B cell (primary cell): ENCODE results near the gene TMPRSS9. TPM values are rescaled to one million over a fixed set of nuclear protein-coding genes. Genes with fewer than 3 reads are reported as not detected.
A peak's percentile ranks its signal among the peaks of the same experiment; 100 is the strongest.

Experiments used
- ATAC-seq: fragments of 200-7000 bp; cut with Tn5 transposase; one replicate; pipeline ENCODE4 v1.10.0; 2021; ENCODE audit warnings: low read depth, mild to moderate bottlenecking, moderate number of reproducible peaks, moderate library complexity
- CTCF ChIA-PET: fragments of 350-600 bp; sonication (Branson Sonifier 250); formaldehyde crosslinking; loops from one replicate; lab custom pipeline; 2021; ENCODE audit warnings: antibody characterized with exemption, inconsistent platforms; lab: Charles Lee
- POLR2A ChIA-PET: fragments of 350-600 bp; sonication (Branson Sonifier 250); formaldehyde crosslinking; loops from one replicate; lab custom pipeline; 2021; ENCODE audit warnings: antibody characterized with exemption; lab: Charles Lee
- DNase-seq: peaks from one replicate; pipeline ENCODE4 v3.0.0; 2013
- H2AFZ ChIP-seq: 2 replicates; pipeline ENCODE4 v1.6.1; 2012; ENCODE audit warnings: mild to moderate bottlenecking, low read depth, low read length; ENCODE audit not compliant: insufficient read depth, poor library complexity, severe bottlenecking
- H3K27ac ChIP-seq, 2 donors: 1 replicate in 1 of 2; 2 replicates in 1 of 2; pipeline ENCODE4 v1.5.1; 2012 to 2013; ENCODE audit warnings: low read length in 2 of 2, mild to moderate bottlenecking in 2 of 2, moderate library complexity in 1 of 2
- H3K27me3 ChIP-seq, 4 experiments: fragments of 200-600 bp in 1 of 4; sonication (generic) in 1 of 4; replicated peaks in 1 of 4; 1 replicate in 2 of 4; 2 replicates in 2 of 4; pipeline versions ENCODE4 v1.6.1 to v1.7.0; 2013 to 2016; ENCODE audit warnings: low read length in 3 of 4, mild to moderate bottlenecking in 2 of 4, mixed read lengths in 1 of 4, moderate library complexity in 1 of 4; ENCODE audit not compliant: insufficient read depth in 4 of 4, control insufficient read depth in 3 of 4; ENCODE audit errors: control extremely low read depth in 1 of 4
- H3K36me3 ChIP-seq, 2 experiments: replicated peaks in 1 of 2; 1 replicate in 1 of 2; 2 replicates in 1 of 2; pipeline versions ENCODE4 v1.6.1 to v1.7.1; 2013; ENCODE audit warnings: low read length in 1 of 2; ENCODE audit not compliant: insufficient read depth in 2 of 2, control insufficient read depth in 1 of 2; ENCODE audit errors: control extremely low read depth in 1 of 2, extremely low read depth in 1 of 2
- H3K4me1 ChIP-seq, 2 donors: fragments of 200-600 bp in 1 of 2; sonication (generic) in 1 of 2; 1 replicate in 1 of 2; 2 replicates in 1 of 2; pipeline versions ENCODE4 v1.5.1 to v1.6.1; 2013 to 2017; ENCODE audit warnings: low read length in 2 of 2; ENCODE audit not compliant: control insufficient read depth in 2 of 2, insufficient read depth in 2 of 2
- H3K4me2 ChIP-seq: replicated peaks from 2 replicates; pipeline ENCODE3; 2012; ENCODE audit warnings: mild to moderate bottlenecking, low read depth, low read length; ENCODE audit not compliant: poor library complexity, severe bottlenecking
- H3K4me3 ChIP-seq, 5 experiments: fragments of 200-600 bp in 1 of 5; sonication (generic) in 1 of 5; 1 replicate in 3 of 5; 2 replicates in 2 of 5; pipeline versions ENCODE4 v1.5.1 to v1.7.0; 2011 to 2016; ENCODE audit warnings: low read length in 4 of 5, mild to moderate bottlenecking in 4 of 5, low read depth in 2 of 5, control low read depth in 1 of 5, moderate library complexity in 1 of 5; ENCODE audit not compliant: insufficient read depth in 1 of 5; ENCODE audit errors: control extremely low read depth in 1 of 5, extremely low read depth in 1 of 5
- H3K79me2 ChIP-seq: fragments of 200-600 bp; sonication (generic); one replicate; pipeline ENCODE4 v1.6.0; 2016; ENCODE audit warnings: low read length; ENCODE audit not compliant: control insufficient read depth, insufficient read depth
- H3K9ac ChIP-seq: fragments of 200-600 bp; sonication (generic); 2 replicates; pipeline ENCODE4 v1.6.1; 2017; ENCODE audit warnings: mild to moderate bottlenecking, low read length, moderate library complexity
- H3K9me3 ChIP-seq, 3 donors: one replicate each; pipeline versions ENCODE4 v1.6.1 to v1.7.1; 2013; ENCODE audit warnings: low read length in 2 of 3; ENCODE audit not compliant: control insufficient read depth in 2 of 3, insufficient read depth in 1 of 3; ENCODE audit errors: control extremely low read depth in 1 of 3
- H4K20me1 ChIP-seq: 2 replicates; pipeline ENCODE4 v1.6.0; 2012; ENCODE audit warnings: mild to moderate bottlenecking, low read length; ENCODE audit not compliant: insufficient read depth, control insufficient read depth, poor library complexity, severe bottlenecking
- H3K27ac Mint-ChIP-seq: one replicate; pipeline ENCODE4 v1.8.0; 2021; ENCODE audit warnings: mixed read lengths
- H3K27me3 Mint-ChIP-seq: one replicate; pipeline ENCODE4 v1.8.0; 2021; ENCODE audit warnings: mixed read lengths
- H3K4me1 Mint-ChIP-seq: one replicate; pipeline ENCODE4 v1.8.0; 2021; ENCODE audit warnings: mixed read lengths
- H3K4me3 Mint-ChIP-seq: one replicate; pipeline ENCODE4 v1.8.0; 2021; ENCODE audit warnings: mixed read lengths
- H3K9me3 Mint-ChIP-seq: one replicate; pipeline ENCODE4 v1.8.0; 2022; ENCODE audit warnings: mixed read lengths; ENCODE audit not compliant: insufficient read depth
- EZH2 ChIP-seq: IDR thresholded peaks from 2 replicates; pipeline ENCODE4 v1.6.1; 2012; ENCODE audit warnings: borderline replicate concordance, low read depth, mild to moderate bottlenecking, moderate library complexity, low read length; ENCODE audit not compliant: insufficient read depth, poor library complexity, severe bottlenecking
- WGBS: methylation state at CpG from one replicate; pipeline ENCODE4 v1.1.5; 2013; ENCODE audit warnings: missing lambda C conversion rate; ENCODE audit not compliant: insufficient coverage; 5-methylcytosine and 5-hydroxymethylcytosine counted together
- intact Hi-C: fragments of 100-400 bp; cut with micrococcal nuclease; formaldehyde crosslinking; loops from one replicate; pipeline ENCODE4 v1.10.0; 2022
- polyA plus RNA-seq: library from polyadenylated mRNA; depleted of rRNA; stranded (reverse); fragments of >200 nt; gene quantifications from 2 replicates; pipeline ENCODE4 v1.2.3, GENCODE V29; 2012
- total RNA-seq, 2 donors: library from RNA; stranded (reverse); fragments of 120-200 nt in 1 of 2; gene quantifications; 1 replicate in 1 of 2; 2 replicates in 1 of 2; pipeline versions ENCODE4 v1.2.3 to v1.2.4, GENCODE V29; 2013 to 2022
- TF ChIP-seq, protein P1 (sequence below): fragments of 200-600 bp; IDR thresholded peaks from one replicate; pipeline ENCODE4 v1.8.0; 2022; ENCODE audit warnings: antibody characterized with exemption, mild to moderate bottlenecking

The TMPRSS9 gene
- total and polyA plus RNA-seq, 2 donors (not counting 1 experiment from before 2014, with no cell fraction given) = not detected

DNA sequence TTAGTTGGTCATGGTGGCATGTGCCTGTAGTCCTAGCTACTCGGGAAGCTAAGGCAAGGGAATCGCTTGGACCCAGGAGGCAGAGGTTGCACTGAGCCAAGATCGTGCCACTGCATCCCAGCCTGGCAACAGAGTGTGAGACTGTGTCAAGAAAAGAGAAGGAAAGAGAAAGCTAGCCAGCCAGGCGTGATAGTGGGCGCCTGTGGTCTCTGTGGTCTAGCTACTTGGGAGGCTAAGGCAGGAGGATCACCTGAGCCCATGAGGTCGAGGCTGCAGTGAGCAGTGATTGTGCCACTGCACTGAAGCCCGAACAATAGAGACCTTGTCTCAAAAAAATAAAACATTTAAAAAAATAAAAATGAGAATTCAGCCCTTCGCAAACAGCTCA is 34.0 kb downstream of the TMPRSS9 start:
- Mint-ChIP-seq H3K27ac (peak overlapping the region; percentile 89), H3K4me3 (peak overlapping the region; percentile 84), H3K9me3 (no peaks in the 10 kb centered on the region), H3K4me1 (peaks cover 32% of the 10 kb centered on the region), H3K27me3 (no peaks in the 10 kb centered on the region)
- Histone ChIP-seq H4K20me1 (no peaks in the 10 kb centered on the region), H3K4me3 (peak overlapping the region in 4 of 5 experiments; percentile 26 to 57 (median 32)), H2AFZ (peak overlapping the region; percentile 58), H3K27me3 (no peaks in the 10 kb centered on the region), H3K9me3 (no peaks in the 10 kb centered on the region), H3K36me3 (no peaks in the 10 kb centered on the region), H3K9ac (no peak overlapping the region), H3K27ac (peak overlapping the region in 1 of 2 donors; percentile 3), H3K4me2 (peak overlapping the region; percentile 68), H3K79me2 (no peaks in the 10 kb centered on the region), H3K4me1 (peaks cover 16 to 31% of the 10 kb centered on the region in 2 donors)
- 36% methylated on average over 3 of the region's 8 CpGs for WGBS
- POLR2A ChIA-PET = interaction anchor here (0.6 to 2.2 kb wide), 13 partner anchors 10 to 530 kb away, joined by 3 to 8 read pairs (median 4); no protein-coding TSS in a partner anchor
- TF ChIP-seq EZH2 = no peak
- TF ChIP-seq, protein P1, sequence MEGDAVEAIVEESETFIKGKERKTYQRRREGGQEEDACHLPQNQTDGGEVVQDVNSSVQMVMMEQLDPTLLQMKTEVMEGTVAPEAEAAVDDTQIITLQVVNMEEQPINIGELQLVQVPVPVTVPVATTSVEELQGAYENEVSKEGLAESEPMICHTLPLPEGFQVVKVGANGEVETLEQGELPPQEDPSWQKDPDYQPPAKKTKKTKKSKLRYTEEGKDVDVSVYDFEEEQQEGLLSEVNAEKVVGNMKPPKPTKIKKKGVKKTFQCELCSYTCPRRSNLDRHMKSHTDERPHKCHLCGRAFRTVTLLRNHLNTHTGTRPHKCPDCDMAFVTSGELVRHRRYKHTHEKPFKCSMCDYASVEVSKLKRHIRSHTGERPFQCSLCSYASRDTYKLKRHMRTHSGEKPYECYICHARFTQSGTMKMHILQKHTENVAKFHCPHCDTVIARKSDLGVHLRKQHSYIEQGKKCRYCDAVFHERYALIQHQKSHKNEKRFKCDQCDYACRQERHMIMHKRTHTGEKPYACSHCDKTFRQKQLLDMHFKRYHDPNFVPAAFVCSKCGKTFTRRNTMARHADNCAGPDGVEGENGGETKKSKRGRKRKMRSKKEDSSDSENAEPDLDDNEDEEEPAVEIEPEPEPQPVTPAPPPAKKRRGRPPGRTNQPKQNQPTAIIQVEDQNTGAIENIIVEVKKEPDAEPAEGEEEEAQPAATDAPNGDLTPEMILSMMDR = no peak
- CTCF ChIA-PET = interaction anchor here (0.6 to 5.7 kb wide), 21 partner anchors 10 to 496 kb away, joined by 3 to 58 read pairs (median 4); partner anchors contain the start of genes LMNB2, LSM7, PLEKHJ1 and SPPL2B
- DNase-seq (no peak), ATAC-seq (peak; percentile 51)
- intact Hi-C loops = loop anchor here (1.0 to 10.0 kb wide), 3 partner anchors 62 to 242 kb away; partner anchors contain the start of gene AP3D1
